ACC112 (cell line): ENCODE data around the gene KCNQ5.

ENCODE experiments used
- H2AFZ ChIP-seq: fragments of 200-600 bp; sonication (generic); one replicate; pipeline ENCODE4 v1.6.0; 2017; ENCODE audit warnings: antibody characterized with exemption, low read length; ENCODE audit not compliant: unreplicated experiment
- H3K27ac ChIP-seq: fragments of 200-600 bp; sonication (generic); 2 replicates; pipeline ENCODE4 v1.5.1; 2014; ENCODE audit warnings: low read depth, mild to moderate bottlenecking, antibody characterized with exemption, low read length, moderate library complexity
- H3K27me3 ChIP-seq: fragments of 200-600 bp; sonication (generic); 2 replicates; pipeline ENCODE4 v1.6.1; 2014; ENCODE audit warnings: mild to moderate bottlenecking, antibody characterized with exemption, low read length, moderate library complexity, mixed read lengths; ENCODE audit not compliant: insufficient read depth
- H3K36me3 ChIP-seq: fragments of 200-600 bp; sonication (generic); 2 replicates; pipeline ENCODE4 v1.6.1; 2016; ENCODE audit warnings: mild to moderate bottlenecking, antibody characterized with exemption, low read length, moderate library complexity, mixed read lengths; ENCODE audit not compliant: insufficient read depth
- H3K4me1 ChIP-seq: fragments of 200-600 bp; sonication (generic); one replicate; pipeline ENCODE4 v1.6.1; 2016; ENCODE audit warnings: low read length, mixed read lengths; ENCODE audit not compliant: insufficient read depth, unreplicated experiment, control insufficient read depth
- H3K4me3 ChIP-seq: fragments of 200-600 bp; sonication (generic); 2 replicates; pipeline ENCODE4 v1.5.1; 2014; ENCODE audit warnings: mild to moderate bottlenecking, low read depth, low read length
- H3K79me2 ChIP-seq: fragments of 200-600 bp; sonication (generic); one replicate; pipeline ENCODE4 v1.6.0; 2016; ENCODE audit warnings: low read length; ENCODE audit not compliant: control insufficient read depth, unreplicated experiment, insufficient read depth

The KCNQ5 gene

GRCh38 chr6:73194744-73195143, 572.9 kb downstream of the KCNQ5 start:
- Histone ChIP-seq H3K36me3 (no peaks in the 10 kb centered on the region), H3K27ac (no peak overlapping the region), H3K4me1 (no peaks in the 10 kb centered on the region), H3K27me3 (no peaks in the 10 kb centered on the region), H3K79me2 (no peaks in the 10 kb centered on the region), H3K4me3 (no peak overlapping the region), H2AFZ (no peak overlapping the region)

DNA sequence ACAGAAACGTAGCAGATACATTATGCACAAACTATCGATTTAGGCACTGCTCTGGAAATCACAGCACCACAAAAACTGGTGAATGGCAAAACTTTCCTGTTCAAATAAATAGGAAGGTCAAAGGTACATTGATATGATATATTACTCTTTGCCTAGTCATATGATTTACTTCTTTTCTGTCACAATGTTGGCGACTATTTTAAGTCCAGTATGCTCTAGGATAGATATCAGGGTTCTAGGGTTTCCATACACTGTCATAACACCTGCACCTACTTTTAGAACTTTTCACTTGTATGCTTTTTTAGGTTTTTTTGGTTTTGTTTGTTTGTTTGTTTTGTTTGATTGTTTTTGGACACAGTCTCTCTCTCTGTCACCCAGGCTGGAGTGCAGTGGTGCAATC, 578.4 kb downstream of the KCNQ5 start:
- Histone ChIP-seq H3K79me2 (no peaks in the 10 kb centered on the region), H3K27ac (no peak overlapping the region), H3K36me3 (no peaks in the 10 kb centered on the region), H3K27me3 (no peaks in the 10 kb centered on the region), H3K4me1 (peaks cover 6% of the 10 kb centered on the region), H3K4me3 (no peak overlapping the region), H2AFZ (no peak overlapping the region)

DNA sequence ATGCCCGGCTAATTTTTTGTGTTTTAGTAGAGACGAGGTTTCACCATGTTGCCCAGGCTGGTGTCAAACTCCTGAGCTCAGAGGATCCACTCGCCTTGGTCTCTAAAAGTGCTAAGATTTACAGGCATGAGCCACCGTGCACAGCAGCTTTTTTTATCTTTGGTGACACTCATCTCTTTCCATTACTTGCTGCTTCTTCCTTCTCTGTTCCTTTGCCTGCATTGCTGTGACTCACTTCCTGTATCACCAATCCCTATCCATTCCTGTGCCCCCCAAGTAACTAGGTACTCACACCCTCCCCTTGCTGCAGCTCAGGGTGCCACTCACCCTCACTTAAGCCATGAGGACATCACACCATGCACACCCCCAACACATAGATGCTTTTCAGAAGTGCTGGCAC, 578.9 kb downstream of the KCNQ5 start:
- H3K4me1 ChIP-seq = peaks cover 6% of the 10 kb centered on the region
- H3K36me3 ChIP-seq = no peaks in the 10 kb centered on the region
- H2AFZ ChIP-seq = no peak overlapping the region
- H3K4me3 ChIP-seq = no peak overlapping the region
- no peaks in the 10 kb centered on the region for H3K79me2 ChIP-seq
- no peak overlapping the region for H3K27ac ChIP-seq
- no peaks in the 10 kb centered on the region for H3K27me3 ChIP-seq

DNA sequence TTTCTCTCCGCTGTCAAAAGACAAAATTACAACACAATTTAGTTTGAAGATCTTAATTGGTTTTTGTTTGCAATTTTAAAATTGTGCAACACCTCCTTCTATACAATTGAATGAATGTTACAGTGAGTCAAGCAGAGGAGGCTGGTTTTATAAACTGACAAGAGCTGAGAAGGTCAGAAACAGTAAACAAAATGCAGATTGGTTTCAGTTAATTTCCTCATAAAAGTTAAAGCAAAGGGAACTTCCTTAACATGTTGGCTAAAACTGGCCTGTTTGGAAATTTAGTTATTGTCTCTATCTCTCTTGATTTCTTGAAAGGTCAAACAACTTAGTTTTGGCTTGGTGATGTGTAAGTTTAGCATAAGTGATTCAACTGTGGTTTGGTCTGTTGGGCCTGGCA, 581.2 kb downstream of the KCNQ5 start:
- H3K4me1 ChIP-seq = peaks cover 6% of the 10 kb centered on the region
- no peaks in the 10 kb centered on the region for H3K36me3 ChIP-seq
- no peak overlapping the region for H3K4me3 ChIP-seq
- no peaks in the 10 kb centered on the region for H3K27me3 ChIP-seq
- H3K79me2 ChIP-seq = no peaks in the 10 kb centered on the region
- H3K27ac ChIP-seq = no peak overlapping the region
- H2AFZ ChIP-seq = no peak overlapping the region

DNA sequence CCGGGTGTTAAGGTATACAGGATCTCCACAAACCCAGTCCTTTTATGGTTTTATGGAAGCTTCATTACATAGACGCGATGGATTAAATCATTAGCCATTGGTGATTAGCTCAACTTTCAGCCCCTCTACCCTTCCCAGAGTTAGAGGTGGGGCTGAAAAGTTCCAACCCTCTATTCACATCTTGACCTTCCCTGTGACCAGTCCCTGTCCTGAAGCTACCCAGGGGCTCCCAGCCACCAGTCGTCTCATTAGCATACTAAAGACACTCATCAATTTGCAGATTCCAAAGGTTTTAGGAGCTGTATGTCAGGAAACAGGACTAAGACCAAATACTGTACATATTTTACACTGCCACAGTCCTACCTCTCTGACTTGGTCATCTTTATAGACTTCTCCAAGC, 582.4 kb downstream of the KCNQ5 start:
- no peak overlapping the region for H3K4me3 ChIP-seq
- no peak overlapping the region for H3K27ac ChIP-seq
- no peaks in the 10 kb centered on the region for H3K36me3 ChIP-seq
- no peaks in the 10 kb centered on the region for H3K79me2 ChIP-seq
- H2AFZ ChIP-seq = no peak overlapping the region
- H3K4me1 ChIP-seq = peaks cover 6% of the 10 kb centered on the region
- H3K27me3 ChIP-seq = no peaks in the 10 kb centered on the region

- no peak overlapping the region for H2AFZ ChIP-seq
- no peaks in the 10 kb centered on the region for H3K4me1 ChIP-seq
- no peak overlapping the region for H3K27ac ChIP-seq
- no peaks in the 10 kb centered on the region for H3K36me3 ChIP-seq
- H3K27me3 ChIP-seq = no peaks in the 10 kb centered on the region
- H3K4me3 ChIP-seq = no peak overlapping the region
- no peaks in the 10 kb centered on the region for H3K79me2 ChIP-seq
Observed at GRCh38 chr6:73207221-73207837, 585.5 kb downstream of the KCNQ5 start.

GRCh38 chr6:73209117-73209516, 587.3 kb downstream of the KCNQ5 start:
- Histone ChIP-seq H3K27me3 (no peaks in the 10 kb centered on the region), H3K4me1 (no peaks in the 10 kb centered on the region), H3K27ac (no peak overlapping the region), H3K36me3 (no peaks in the 10 kb centered on the region), H3K79me2 (no peaks in the 10 kb centered on the region), H3K4me3 (no peak overlapping the region), H2AFZ (no peak overlapping the region)

DNA sequence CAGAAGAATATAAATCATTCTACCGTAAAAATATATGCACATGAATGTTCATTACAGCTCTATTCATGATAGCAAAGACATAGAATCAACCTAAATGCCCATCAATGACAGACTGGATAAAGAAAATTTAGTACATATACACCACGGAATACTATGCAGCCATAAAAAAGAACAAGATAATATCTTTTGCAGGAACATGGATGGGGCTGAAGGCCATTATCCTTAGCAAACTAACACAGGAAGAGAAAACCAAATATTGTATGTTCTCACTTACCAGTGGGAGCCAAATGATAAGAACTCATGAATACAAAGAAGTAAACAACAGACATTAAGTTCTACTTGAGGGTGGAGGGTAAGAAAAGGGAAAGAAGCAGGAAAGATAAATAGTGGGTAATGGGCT, 595.0 kb downstream of the KCNQ5 start:
- Histone ChIP-seq H3K27ac (no peak overlapping the region), H3K4me1 (no peaks in the 10 kb centered on the region), H3K4me3 (no peak overlapping the region), H3K79me2 (no peaks in the 10 kb centered on the region), H3K36me3 (no peaks in the 10 kb centered on the region), H2AFZ (no peak overlapping the region), H3K27me3 (no peaks in the 10 kb centered on the region)

- Histone ChIP-seq H2AFZ (no peak within 1 kb of the TSS), H3K4me3 (no peak within 1 kb of the TSS), H3K79me2 (no peaks in the 10 kb centered on the region), H3K27me3 (no peaks in the 10 kb centered on the region), H3K4me1 (no peaks in the 10 kb centered on the region), H3K36me3 (no peaks in the 10 kb centered on the region), H3K27ac (no peak within 1 kb of the TSS)
Observed at GRCh38 chr6:73225396-73225795, 603.5 kb downstream of the KCNQ5 start, which contains the start of gene KHDC1L. Gene KHDC1L (minus strand): TSS chr6:73225496. CDS start chr6:73225408, 88 bp downstream.

- H3K4me1 ChIP-seq = peaks cover 3% of the 10 kb centered on the region
- H3K4me3 ChIP-seq = no peak overlapping the region
- H3K27me3 ChIP-seq = no peaks in the 10 kb centered on the region
- no peak overlapping the region for H3K27ac ChIP-seq
- no peak overlapping the region for H2AFZ ChIP-seq
- no peaks in the 10 kb centered on the region for H3K36me3 ChIP-seq
- H3K79me2 ChIP-seq = no peaks in the 10 kb centered on the region
Observed at GRCh38 chr6:73227606-73228255, 605.9 kb downstream of the KCNQ5 start.

DNA sequence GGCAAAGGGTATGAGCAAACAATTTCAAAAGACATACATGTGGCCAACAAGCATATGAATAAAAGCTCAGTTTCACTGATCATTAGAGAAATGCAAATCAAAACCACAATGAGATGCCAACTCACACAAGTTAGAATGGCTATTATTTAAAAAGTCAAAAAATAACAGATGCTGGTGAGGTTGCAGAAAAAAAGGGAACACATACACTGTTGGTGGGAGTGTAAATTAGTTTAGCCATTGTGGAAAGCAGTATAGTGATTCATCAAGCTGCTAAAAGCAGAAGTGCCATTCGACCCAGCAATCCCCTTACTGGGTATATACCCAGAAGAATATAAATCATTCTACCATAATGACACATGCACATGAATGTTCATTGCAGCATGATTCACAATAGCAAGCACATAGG, 610.1 kb downstream of the KCNQ5 start:
- Histone ChIP-seq H3K36me3 (no peaks in the 10 kb centered on the region), H3K27ac (no peak overlapping the region), H3K27me3 (no peaks in the 10 kb centered on the region), H3K4me3 (no peak overlapping the region), H3K79me2 (no peaks in the 10 kb centered on the region), H2AFZ (no peak overlapping the region), H3K4me1 (peaks cover 26% of the 10 kb centered on the region)
